HG02571 (cell line): Measurements from ENCODE around the gene KIF3B.
"Not testable (repeated sequence)": the region's sequence is repeated elsewhere in the genome, so short reads cannot be mapped to it uniquely, and the experiment has no call there.

ENCODE experiments used
- ATAC-seq: cut with Tn5 transposase; IDR thresholded peaks from one replicate; pipeline ENCODE4 v1.9.1; 2021; ENCODE audit warnings: mild to moderate bottlenecking, moderate library complexity; ENCODE audit not compliant: unreplicated experiment

The KIF3B gene

DNA sequence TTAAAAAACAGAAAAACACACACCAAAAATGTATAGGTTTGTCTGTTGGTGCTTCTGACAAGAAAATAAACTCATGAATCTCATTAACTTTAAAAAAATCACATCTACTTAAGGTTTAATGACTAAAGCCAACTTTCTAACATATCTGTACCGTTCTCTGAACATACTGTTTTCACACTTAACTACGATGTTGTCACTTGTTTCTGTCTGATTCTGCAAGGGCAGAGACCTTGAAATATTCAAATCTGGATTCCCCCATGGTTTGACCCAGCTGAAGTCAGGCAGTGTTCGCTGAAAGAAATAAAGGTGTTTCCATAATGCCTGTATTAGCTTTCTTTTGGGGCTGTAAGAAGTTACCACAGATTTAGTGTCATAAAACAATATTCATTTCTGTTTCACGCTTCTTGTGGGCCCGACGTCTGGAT is 78.0 kb downstream of the KIF3B start:
- ATAC-seq, result no peak

GRCh38 chr20:32355907-32356621 is 78.6 kb downstream of the KIF3B start:
- not testable (repeated sequence) for ATAC-seq

DNA sequence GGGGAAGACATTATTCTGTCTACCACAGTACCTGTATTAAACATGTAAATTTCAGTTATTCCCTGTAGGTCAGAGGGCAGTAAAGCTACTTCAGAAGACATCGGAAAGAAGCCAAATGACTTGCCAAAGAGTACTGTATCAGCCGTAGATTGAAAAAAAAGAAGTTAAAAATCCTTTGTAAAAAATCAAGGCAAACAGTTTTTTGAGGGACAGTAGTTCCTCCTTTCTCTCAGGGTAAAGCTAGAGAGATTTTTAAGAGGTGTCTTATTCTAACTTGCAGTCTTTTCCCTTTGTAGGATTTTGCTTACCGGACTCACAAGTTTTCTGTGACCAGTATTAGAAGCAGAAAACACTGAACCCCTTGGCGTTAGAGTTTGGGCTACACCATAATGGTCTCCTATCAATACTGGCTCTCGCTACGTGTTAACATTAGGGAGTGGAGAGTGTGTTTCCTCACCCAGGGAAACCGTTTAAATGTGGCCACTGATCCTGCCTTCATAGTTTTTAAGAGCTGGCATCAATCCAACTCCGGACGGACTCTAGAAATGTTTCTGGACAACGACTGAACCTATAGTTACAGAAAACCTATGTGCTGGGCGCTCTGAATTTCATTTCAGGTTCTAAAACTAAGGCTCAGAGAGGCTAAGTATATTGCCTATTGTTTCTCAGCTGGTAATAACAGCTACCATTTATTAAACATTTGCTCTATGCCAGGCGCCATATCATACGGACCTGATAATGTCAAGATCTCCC is 79.3 kb downstream of the KIF3B start:
- ATAC-seq, result no peak

DNA sequence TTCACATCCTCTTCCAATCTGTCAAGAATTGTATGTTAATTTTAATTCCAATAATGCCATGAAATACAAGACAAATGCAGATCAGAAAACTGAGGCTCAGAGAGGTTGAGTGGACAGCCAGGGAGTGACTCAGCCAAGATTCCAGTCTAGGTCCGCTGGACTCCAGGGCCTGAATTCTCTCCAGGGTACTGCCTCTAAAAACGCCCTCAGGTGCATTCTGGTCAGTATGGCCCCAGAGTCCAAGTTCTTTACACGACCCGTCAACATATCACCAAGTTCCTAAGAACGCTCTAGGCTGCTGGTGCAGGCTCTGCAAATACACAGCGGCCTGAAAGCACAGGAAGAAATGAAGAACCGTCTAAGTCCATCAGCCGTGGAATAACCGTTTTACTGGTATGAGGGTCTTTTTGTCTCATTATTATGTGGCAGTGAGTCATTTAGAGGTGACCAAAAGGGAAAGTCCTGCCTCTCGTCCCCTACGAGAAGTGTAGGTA is 80.0 kb downstream of the KIF3B start:
- ATAC-seq, result no peak

GRCh38 chr20:32357869-32358631 is 80.6 kb downstream of the KIF3B start, which contains the start of gene ASXL1:
Gene ASXL1 (plus strand): TSS chr20:32358331. CDS start chr20:32358776, 445 bp downstream.
- ATAC-seq, result peak; percentile 68

DNA sequence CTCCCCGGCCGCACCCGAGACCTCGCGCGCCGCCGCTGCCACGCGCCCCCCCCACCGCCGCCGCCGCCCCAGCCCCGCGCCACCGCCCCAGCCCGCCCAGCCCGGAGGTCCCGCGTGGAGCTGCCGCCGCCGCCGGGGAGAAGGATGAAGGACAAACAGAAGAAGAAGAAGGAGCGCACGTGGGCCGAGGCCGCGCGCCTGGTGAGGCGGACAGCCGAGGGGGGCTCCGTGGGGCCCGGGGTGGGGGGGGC is 81.1 kb downstream of the KIF3B start:
- no peak for ATAC-seq

GRCh38 chr20:32358883-32359632 is 81.6 kb downstream of the KIF3B start:
- ATAC-seq, result peak; percentile 30

DNA sequence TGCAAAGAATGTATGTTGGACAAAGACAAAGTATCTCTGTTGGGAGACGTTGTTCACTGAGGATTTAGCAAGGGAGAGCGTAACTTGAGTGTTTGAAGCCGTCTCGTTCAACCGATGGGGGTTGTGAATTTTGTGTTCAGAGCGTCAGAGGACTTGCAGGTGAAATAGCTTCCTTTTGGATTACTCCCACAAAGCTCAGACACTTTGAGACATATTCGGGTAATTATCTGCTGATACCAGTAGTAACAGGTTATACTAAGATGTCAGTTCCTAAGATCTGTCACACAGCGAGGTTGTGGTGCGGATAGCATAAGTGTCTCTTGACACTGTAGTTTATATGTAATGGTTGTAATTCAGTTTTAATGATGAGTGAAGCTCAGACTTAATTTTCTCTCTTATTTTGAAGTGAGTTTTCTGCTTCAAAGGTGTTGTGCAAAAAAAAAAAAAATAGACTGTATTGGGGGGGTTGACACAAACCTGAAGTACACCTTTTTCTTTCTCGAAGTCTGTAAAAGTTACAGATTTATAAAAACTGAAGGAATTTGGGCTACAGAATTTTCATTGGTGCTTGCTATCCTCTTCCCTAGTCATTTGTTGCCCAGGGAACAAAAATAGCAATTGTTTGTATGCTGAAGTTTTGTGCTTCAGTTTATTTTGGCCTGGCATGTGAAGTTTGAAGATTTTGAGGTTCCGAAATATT is 82.3 kb downstream of the KIF3B start:
- no peak for ATAC-seq

DNA sequence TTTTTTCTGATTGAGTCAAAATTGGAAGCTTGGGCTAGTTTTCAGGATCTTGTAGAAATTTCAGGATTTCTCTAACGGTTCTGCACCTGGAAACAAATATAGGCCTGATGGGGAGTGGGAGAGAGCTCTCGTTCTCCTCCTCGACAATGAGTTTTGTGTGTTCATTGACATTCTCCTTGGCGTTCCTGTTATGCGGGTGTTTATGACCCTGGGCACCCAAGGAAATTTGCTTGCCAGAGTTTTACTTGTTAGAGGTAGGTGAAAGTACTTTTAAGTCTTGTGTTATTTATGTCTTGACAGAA is 82.8 kb downstream of the KIF3B start:
- ATAC-seq, result no peak

- no peak for ATAC-seq
Observed at GRCh38 chr20:32362901-32363364, 85.5 kb downstream of the KIF3B start.

DNA sequence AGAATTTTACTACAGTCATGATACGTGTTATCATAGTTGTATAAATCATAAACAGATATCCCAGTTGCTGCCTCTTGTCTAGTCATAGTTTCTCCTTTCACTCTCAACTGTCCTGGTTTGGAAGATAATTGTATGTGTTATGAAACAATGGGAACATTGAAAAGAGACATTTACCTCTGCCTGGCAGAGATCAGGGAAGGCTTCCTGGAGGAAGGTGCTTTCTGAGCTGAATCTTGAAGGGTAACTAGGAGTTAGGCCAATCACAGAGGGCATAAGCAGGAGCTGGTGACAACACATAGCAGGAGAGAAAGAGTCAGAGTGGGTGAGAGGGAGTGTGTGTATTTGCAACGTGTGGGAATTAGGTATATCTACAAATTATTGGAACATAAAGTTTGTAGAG is 86.0 kb downstream of the KIF3B start:
- ATAC-seq, result no peak

- ATAC-seq, result no peak
Observed at GRCh38 chr20:32364554-32365208, 87.2 kb downstream of the KIF3B start.

GRCh38 chr20:32365564-32365963 is 88.1 kb downstream of the KIF3B start:
- no peak for ATAC-seq

DNA sequence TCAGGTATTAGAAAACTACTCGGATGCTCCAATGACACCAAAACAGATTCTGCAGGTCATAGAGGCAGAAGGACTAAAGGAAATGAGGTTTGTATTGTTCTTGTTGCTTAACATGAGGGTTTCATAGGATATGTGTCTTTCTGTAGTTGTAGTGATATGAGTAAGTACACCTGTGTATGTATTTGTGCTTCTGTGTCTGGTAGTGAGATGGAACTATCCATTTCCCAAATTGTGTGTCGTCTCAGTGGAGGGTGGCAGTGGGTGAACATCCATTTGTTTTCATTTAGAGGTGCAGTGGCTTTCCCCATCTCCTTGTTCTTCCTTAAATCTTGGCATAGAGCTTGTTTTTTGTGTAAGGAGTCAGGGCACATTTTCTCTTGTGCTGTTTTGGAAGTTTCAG is 88.9 kb downstream of the KIF3B start:
- ATAC-seq, result no peak

GRCh38 chr20:32368323-32368722 is 90.9 kb downstream of the KIF3B start:
- ATAC-seq, result no peak

- ATAC-seq, result peak; percentile 42
Observed at GRCh38 chr20:32368925-32369324, 91.5 kb downstream of the KIF3B start.

GRCh38 chr20:32370897-32371296 is 93.4 kb downstream of the KIF3B start:
- no peak for ATAC-seq

DNA sequence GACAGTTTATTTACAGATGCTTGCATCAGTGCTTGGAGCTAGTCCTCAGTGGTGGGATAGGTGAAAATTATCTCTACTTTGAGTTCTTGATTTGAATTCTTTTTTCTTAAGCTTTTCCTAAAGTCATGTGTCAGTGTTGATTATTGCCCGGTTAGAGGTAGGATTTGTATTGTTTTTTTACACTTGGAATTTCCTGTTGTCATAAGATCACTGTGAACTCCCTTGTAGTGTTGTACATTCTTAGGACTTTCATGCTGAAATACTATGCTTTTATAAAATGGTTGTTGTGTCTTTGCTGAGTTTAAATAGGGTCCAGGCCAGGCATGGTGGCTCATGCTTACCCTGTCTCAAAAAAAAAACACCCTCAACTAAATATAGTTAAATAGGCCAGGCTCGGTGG is 101.0 kb downstream of the KIF3B start:
- ATAC-seq, result no peak

- ATAC-seq, result not testable (repeated sequence)
Observed at GRCh38 chr20:32380037-32380436, 102.6 kb downstream of the KIF3B start.

- no peak for ATAC-seq
Observed at GRCh38 chr20:32380745-32381144, 103.3 kb downstream of the KIF3B start.
